Brain microvascular endothelial cell (primary cell): ENCODE measurements around the gene CAT.

ENCODE experiments used
- DNase-seq: peaks from one replicate; pipeline ENCODE4 v3.0.0-alpha.2; 2020
- H3K27ac ChIP-seq: fragments of 250-450 bp; sonication (Bioruptor Pico); 2 replicates; pipeline ENCODE4 v1.5.1; 2020; ENCODE audit warnings: mild to moderate bottlenecking, moderate library complexity
- H3K27me3 ChIP-seq: fragments of 250-450 bp; sonication (Bioruptor Pico); replicated peaks from 2 replicates; pipeline ENCODE4 v1.5.1; 2020; ENCODE audit warnings: mild to moderate bottlenecking
- H3K36me3 ChIP-seq: fragments of 250-450 bp; sonication (Bioruptor Pico); replicated peaks from 2 replicates; pipeline ENCODE4 v1.5.1; 2020; ENCODE audit warnings: mild to moderate bottlenecking
- H3K4me3 ChIP-seq: 2 replicates; pipeline ENCODE4 v1.5.1; 2011; ENCODE audit warnings: low read depth, mild to moderate bottlenecking, control low read depth, low read length, moderate library complexity
- in situ Hi-C: cut with HindIII; loops from 2 replicates; pipeline ENCODE4 v1.10.0; 2017; ENCODE audit warnings: low sequenced_read_pairs, low pct_ligation_motif_present
- TF ChIP-seq, protein P1 (sequence below): IDR thresholded peaks from 2 replicates; pipeline ENCODE4 v1.5.1; 2011; ENCODE audit warnings: low read depth, mild to moderate bottlenecking, moderate library complexity, low read length, control low read depth, inconsistent platforms; ENCODE audit errors: missing control alignments

CAT gene

DNA sequence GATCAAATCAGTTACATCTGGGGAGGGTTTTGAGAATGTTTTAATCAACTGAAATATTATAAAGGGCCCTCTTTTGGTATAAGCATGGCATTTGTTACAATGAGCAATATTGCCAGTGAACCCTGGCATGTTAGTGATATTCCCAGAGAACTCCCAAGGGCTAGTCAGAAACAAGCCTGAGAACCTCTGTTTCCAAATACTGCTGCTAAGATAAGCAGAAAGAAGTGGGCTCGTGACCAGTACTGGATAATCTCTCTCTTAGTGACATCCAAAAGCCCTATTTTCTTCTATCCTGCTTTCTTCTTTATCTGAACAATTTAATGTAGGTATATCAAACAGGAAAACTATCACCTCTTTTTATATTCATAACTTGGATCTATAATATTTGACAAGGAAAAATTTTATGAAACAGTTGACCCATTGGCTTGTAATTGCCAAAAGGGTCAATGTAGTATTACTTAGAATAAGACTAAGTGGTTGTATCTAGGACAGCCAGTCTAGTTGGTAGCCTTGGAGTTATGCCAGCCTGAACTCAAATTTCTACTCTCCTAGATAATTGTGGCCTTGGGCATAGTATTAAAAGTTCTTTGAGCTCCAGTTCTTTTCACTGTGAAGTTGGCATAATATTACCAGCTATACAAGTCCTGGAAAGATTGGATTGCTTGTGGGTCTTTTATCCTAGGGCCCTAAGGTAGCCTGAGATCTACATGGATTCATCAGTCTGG is 15.7 kb downstream of the CAT start:
- in situ Hi-C loops: no loop called here
- no peak overlapping the region for H3K4me3 ChIP-seq
- TF ChIP-seq, protein P1, sequence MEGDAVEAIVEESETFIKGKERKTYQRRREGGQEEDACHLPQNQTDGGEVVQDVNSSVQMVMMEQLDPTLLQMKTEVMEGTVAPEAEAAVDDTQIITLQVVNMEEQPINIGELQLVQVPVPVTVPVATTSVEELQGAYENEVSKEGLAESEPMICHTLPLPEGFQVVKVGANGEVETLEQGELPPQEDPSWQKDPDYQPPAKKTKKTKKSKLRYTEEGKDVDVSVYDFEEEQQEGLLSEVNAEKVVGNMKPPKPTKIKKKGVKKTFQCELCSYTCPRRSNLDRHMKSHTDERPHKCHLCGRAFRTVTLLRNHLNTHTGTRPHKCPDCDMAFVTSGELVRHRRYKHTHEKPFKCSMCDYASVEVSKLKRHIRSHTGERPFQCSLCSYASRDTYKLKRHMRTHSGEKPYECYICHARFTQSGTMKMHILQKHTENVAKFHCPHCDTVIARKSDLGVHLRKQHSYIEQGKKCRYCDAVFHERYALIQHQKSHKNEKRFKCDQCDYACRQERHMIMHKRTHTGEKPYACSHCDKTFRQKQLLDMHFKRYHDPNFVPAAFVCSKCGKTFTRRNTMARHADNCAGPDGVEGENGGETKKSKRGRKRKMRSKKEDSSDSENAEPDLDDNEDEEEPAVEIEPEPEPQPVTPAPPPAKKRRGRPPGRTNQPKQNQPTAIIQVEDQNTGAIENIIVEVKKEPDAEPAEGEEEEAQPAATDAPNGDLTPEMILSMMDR: no peak
- no peak for DNase-seq
- no peak overlapping the region for H3K27ac ChIP-seq
- H3K27me3 ChIP-seq: no peaks in the 10 kb centered on the region
- peaks cover 31% of the 10 kb centered on the region for H3K36me3 ChIP-seq

DNA sequence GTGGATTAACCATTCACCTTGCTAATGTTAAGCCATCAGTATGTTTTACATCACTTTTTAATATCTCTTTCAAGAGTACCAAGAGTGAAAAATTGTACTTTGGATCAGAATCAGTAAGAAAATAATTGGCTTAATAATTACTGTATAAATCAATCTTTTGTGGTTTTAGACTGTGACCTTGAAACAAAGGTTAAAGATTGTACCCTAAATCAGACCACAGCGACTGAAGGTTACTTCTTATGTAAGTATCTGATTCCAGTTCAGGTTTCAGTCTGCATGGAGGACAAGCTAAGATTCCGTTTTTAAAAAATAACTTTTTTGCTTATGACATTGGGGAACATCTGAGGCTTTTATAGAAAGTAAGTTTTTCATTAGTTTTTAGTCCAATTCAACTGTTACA is 18.9 kb downstream of the CAT start:
- no peak for DNase-seq
- TF ChIP-seq, protein P1: no peak
- H3K27ac ChIP-seq: no peak overlapping the region
- in situ Hi-C loops: no loop called here
- H3K36me3 ChIP-seq: peaks cover 19% of the 10 kb centered on the region
- no peak overlapping the region for H3K4me3 ChIP-seq
- H3K27me3 ChIP-seq: no peaks in the 10 kb centered on the region

DNA sequence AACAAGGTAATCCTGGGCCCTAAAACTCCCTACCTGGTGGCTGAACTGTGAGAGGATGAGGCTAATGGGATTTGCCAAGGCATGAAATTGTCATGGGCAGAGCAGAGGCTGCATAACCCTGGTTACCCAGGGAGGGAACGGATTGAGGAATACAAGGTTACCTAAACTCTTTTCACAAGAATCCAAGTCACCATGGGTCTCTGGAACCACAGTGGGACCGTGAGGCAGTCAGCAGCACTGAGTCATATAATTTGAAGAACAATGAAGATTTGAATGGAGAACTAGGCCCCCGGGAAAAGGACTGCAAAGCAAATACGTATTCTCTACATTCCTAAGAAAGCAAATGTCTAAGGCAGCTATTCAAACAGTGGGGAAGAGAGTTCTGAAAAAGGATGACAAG is 19.8 kb downstream of the CAT start:
- TF ChIP-seq, protein P1: no peak
- in situ Hi-C loops: no loop called here
- Histone ChIP-seq H3K36me3 (peaks cover 15% of the 10 kb centered on the region), H3K27me3 (no peaks in the 10 kb centered on the region), H3K4me3 (no peak overlapping the region), H3K27ac (no peak overlapping the region)
- no peak for DNase-seq

DNA sequence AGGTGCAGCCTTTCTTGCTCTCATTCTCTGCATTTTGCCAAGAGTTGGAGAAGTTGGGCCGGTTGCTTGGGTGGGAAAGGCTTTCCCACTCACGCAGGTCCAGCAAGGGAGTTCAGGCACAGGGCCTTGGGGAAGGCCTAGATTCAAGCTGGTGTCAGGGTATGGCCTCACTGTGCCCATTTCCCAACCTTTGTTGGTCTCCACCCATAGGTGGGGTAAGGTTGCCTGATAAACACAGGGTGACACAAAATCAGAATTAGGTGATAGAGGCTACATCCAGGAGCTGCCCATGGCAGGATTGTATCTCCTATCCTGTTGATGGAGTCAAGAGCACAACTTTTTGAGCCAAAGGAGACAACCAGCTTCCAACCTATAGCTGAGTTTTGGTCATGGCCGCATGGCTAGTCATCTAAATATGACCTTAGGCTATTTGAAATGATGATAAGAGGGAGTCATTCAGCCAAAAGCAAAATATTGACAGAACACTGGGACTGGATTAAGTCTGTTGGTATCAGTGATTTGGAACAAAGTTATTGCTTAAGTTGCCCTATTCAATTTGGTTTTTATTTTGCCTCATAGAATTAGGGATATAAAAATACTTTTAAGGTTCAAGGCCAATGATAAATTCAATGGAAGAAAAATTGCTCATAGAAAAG is 20.9 kb downstream of the CAT start:
- Histone ChIP-seq H3K36me3 (peaks cover 12% of the 10 kb centered on the region), H3K27ac (no peak overlapping the region), H3K4me3 (no peak overlapping the region), H3K27me3 (no peaks in the 10 kb centered on the region)
- DNase-seq: no peak
- TF ChIP-seq, protein P1: no peak
- in situ Hi-C loops: no loop called here

DNA sequence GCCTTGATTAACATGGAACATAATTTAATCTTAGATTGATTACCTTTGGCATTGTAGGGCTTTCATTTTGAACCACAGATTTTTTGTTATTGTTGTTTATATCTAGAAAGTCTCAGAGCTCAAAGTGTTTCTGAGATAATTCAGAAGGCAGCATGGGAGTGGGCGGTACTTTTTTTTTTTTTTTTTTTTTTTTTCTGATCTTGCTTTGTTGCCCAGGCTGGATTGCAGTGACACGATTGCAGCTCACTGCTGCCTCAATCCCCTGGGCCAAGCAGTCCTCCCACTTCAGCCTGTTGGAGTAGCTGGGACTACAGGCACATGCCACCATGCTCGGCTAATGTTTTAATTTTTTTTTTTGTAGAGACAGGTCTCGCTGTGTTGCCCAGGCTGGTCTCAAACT is 21.5 kb downstream of the CAT start:
- TF ChIP-seq, protein P1: no peak
- no peak for DNase-seq
- H3K4me3 ChIP-seq: no peak overlapping the region
- in situ Hi-C loops: no loop called here
- no peaks in the 10 kb centered on the region for H3K27me3 ChIP-seq
- H3K27ac ChIP-seq: no peak overlapping the region
- H3K36me3 ChIP-seq: peaks cover 11% of the 10 kb centered on the region
